H9 (cell line): Measurements from ENCODE around the gene S1PR3. TPM values are rescaled to one million over a fixed set of nuclear protein-coding genes. Genes with fewer than 3 reads are reported as not detected.

Experiments used
- DNase-seq: peaks from one replicate; pipeline ENCODE4 v3.0.0-alpha.2; 2017
- H2AFZ ChIP-seq: one replicate; pipeline ENCODE4 v1.6.1; 2013; ENCODE audit warnings: mild to moderate bottlenecking, low read length, control low read depth, moderate library complexity
- H2AK5ac ChIP-seq: 2 replicates; pipeline ENCODE4 v1.6.1; 2013; ENCODE audit warnings: low read length, control low read depth, mixed read lengths; ENCODE audit not compliant: insufficient read length
- H2BK120ac ChIP-seq: one replicate; pipeline ENCODE4 v1.6.1; 2013; ENCODE audit warnings: low read depth, mild to moderate bottlenecking, low read length, control low read depth, inconsistent platforms; ENCODE audit not compliant: poor library complexity, severe bottlenecking
- H2BK12ac ChIP-seq: 2 replicates; pipeline ENCODE4 v1.6.1; 2013; ENCODE audit warnings: low read length, control low read depth, mixed read lengths, low read depth; ENCODE audit not compliant: insufficient read length
- H2BK15ac ChIP-seq: 2 replicates; pipeline ENCODE4 v1.6.1; 2013; ENCODE audit warnings: low read depth, low read length, control low read depth
- H2BK20ac ChIP-seq: one replicate; pipeline ENCODE4 v1.6.1; 2013; ENCODE audit warnings: low read depth, mild to moderate bottlenecking, low read length, control low read depth, inconsistent platforms; ENCODE audit not compliant: poor library complexity, severe bottlenecking
- H2BK5ac ChIP-seq: 2 replicates; pipeline ENCODE4 v1.6.1; 2013; ENCODE audit warnings: low read length, control low read depth, mixed read lengths; ENCODE audit not compliant: insufficient read length
- H3K14ac ChIP-seq: 2 replicates; pipeline ENCODE4 v1.6.1; 2013; ENCODE audit warnings: low read length, control low read depth; ENCODE audit not compliant: insufficient read depth
- H3K18ac ChIP-seq: 2 replicates; pipeline ENCODE4 v1.6.1; 2013; ENCODE audit warnings: low read depth, mild to moderate bottlenecking, mixed read lengths, low read length, control low read depth; ENCODE audit not compliant: insufficient read length
- H3K23ac ChIP-seq: 2 replicates; pipeline ENCODE4 v1.6.1; 2013; ENCODE audit warnings: low read length, control low read depth, mixed read lengths, low read depth; ENCODE audit not compliant: insufficient read length
- H3K23me2 ChIP-seq: 2 replicates; pipeline ENCODE4 v1.6.1; 2013; ENCODE audit warnings: low read depth, mild to moderate bottlenecking, mixed read lengths, low read length, control low read depth; ENCODE audit not compliant: insufficient read length, poor library complexity, severe bottlenecking
- H3K27ac ChIP-seq: 2 replicates; pipeline ENCODE4 v1.5.1; 2013; ENCODE audit warnings: low read length, control low read depth, mixed read lengths, low read depth; ENCODE audit not compliant: insufficient read length
- H3K27me3 ChIP-seq: 2 replicates; pipeline ENCODE4 v1.6.1; 2013; ENCODE audit warnings: low read length, control low read depth, inconsistent platforms; ENCODE audit not compliant: insufficient read depth
- H3K4ac ChIP-seq: 2 replicates; pipeline ENCODE4 v1.6.1; 2013; ENCODE audit warnings: low read depth, mild to moderate bottlenecking, control low read depth, inconsistent platforms, low read length, moderate library complexity
- H3K4me1 ChIP-seq: 2 replicates; pipeline ENCODE4 v1.6.1; 2013; ENCODE audit warnings: low read length, control low read depth, inconsistent platforms; ENCODE audit not compliant: insufficient read depth
- H3K4me2 ChIP-seq: 2 replicates; pipeline ENCODE4 v1.6.1; 2013; ENCODE audit warnings: low read length, control low read depth, mixed read lengths; ENCODE audit not compliant: insufficient read length, insufficient read depth
- H3K56ac ChIP-seq: 2 replicates; pipeline ENCODE4 v1.6.1; 2013; ENCODE audit warnings: low read depth, mild to moderate bottlenecking, mixed read lengths, low read length, control low read depth; ENCODE audit not compliant: insufficient read length
- H3K79me1 ChIP-seq: 2 replicates; pipeline ENCODE4 v1.6.1; 2013; ENCODE audit warnings: low read depth, mild to moderate bottlenecking, moderate library complexity, low read length, control low read depth, inconsistent platforms; ENCODE audit not compliant: insufficient read depth, poor library complexity, severe bottlenecking
- H3K79me2 ChIP-seq: 2 replicates; pipeline ENCODE4 v1.6.1; 2013; ENCODE audit warnings: low read length, control low read depth, inconsistent platforms; ENCODE audit not compliant: insufficient read depth
- H3K9ac ChIP-seq: 2 replicates; pipeline ENCODE4 v1.6.1; 2013; ENCODE audit warnings: low read length, control low read depth, mixed read lengths; ENCODE audit not compliant: insufficient read length; ENCODE audit errors: extremely low read depth
- H3K9me3 ChIP-seq: one replicate; pipeline ENCODE4 v1.6.1; 2013; ENCODE audit warnings: low read depth, low read length, inconsistent platforms; ENCODE audit not compliant: control insufficient read depth
- H3T11ph ChIP-seq: one replicate; pipeline ENCODE4 v1.6.1; 2013; ENCODE audit warnings: mild to moderate bottlenecking, low read length, control low read depth, inconsistent platforms
- H4K20me1 ChIP-seq: one replicate; pipeline ENCODE4 v1.6.1; 2013; ENCODE audit not compliant: control insufficient read depth, insufficient read length, insufficient read depth
- H4K5ac ChIP-seq: 2 replicates; pipeline ENCODE4 v1.6.1; 2013; ENCODE audit warnings: low read depth, mild to moderate bottlenecking, mixed read lengths, low read length, control low read depth; ENCODE audit not compliant: insufficient read length
- H4K8ac ChIP-seq: replicated peaks from 2 replicates; pipeline ENCODE4 v1.6.1; 2013; ENCODE audit warnings: low read length, control low read depth, mixed read lengths, low read depth; ENCODE audit not compliant: insufficient read length
- H4K91ac ChIP-seq: 2 replicates; pipeline ENCODE4 v1.6.1; 2013; ENCODE audit warnings: low read depth, mild to moderate bottlenecking, moderate library complexity, mixed read lengths, low read length, control low read depth; ENCODE audit not compliant: insufficient read length
- H3K27ac Mint-ChIP-seq, 3 experiments: 2 replicates in 2 of 3; 3 replicates in 1 of 3; pipeline ENCODE4 v1.8.0; 2020 to 2021; ENCODE audit warnings: mixed read lengths in 3 of 3, mild to moderate bottlenecking in 1 of 3, moderate library complexity in 1 of 3
- H3K27me3 Mint-ChIP-seq: 2 replicates; pipeline ENCODE4 v1.8.0; 2021; ENCODE audit warnings: low read depth, mild to moderate bottlenecking, moderate library complexity, mixed read lengths
- H3K36me3 Mint-ChIP-seq, 3 experiments: 2 replicates in 2 of 3; 3 replicates in 1 of 3; pipeline ENCODE4 v1.8.0; 2020 to 2021; ENCODE audit warnings: low read depth in 3 of 3, mixed read lengths in 3 of 3; ENCODE audit not compliant: insufficient read depth in 1 of 3
- H3K4me1 Mint-ChIP-seq, 2 experiments: 2 replicates each; pipeline ENCODE4 v1.8.0; 2020; ENCODE audit warnings: mixed read lengths in 2 of 2
- H3K4me3 Mint-ChIP-seq, 2 experiments: 2 replicates in 1 of 2; 3 replicates in 1 of 2; pipeline ENCODE4 v1.8.0; 2020 to 2021; ENCODE audit warnings: mild to moderate bottlenecking in 2 of 2, mixed read lengths in 2 of 2, moderate library complexity in 1 of 2
- H3K9me3 Mint-ChIP-seq, 2 experiments: 2 replicates in 1 of 2; 3 replicates in 1 of 2; pipeline ENCODE4 v1.8.0; 2020; ENCODE audit warnings: mild to moderate bottlenecking in 2 of 2, mixed read lengths in 2 of 2, moderate library complexity in 1 of 2
- WGBS: extraction: QIAGEN DNeasy Blood & Tissue Kit; methylation state at CpG from one replicate; pipeline ENCODE4 v1.1.7; 2013; ENCODE audit warnings: missing lambda C conversion rate, low lambda C conversion rate, mixed read lengths; ENCODE audit not compliant: insufficient read length; ENCODE audit errors: extremely low coverage; 5-methylcytosine and 5-hydroxymethylcytosine counted together
- total RNA-seq: library from RNA; stranded (reverse); gene quantifications from 2 replicates; pipeline ENCODE4 v1.2.1, GENCODE V29; 2021
- TF ChIP-seq, protein P1 (sequence below): fragments of 200-600 bp; sonication (generic); conservative IDR thresholded peaks from 3 replicates; pipeline ENCODE4 v1.8.0; 2021; ENCODE audit warnings: antibody characterized with exemption, mild to moderate bottlenecking

Gene S1PR3
- total RNA-seq, 1 experiment from 2014 or later = 3.3 TPM

DNA sequence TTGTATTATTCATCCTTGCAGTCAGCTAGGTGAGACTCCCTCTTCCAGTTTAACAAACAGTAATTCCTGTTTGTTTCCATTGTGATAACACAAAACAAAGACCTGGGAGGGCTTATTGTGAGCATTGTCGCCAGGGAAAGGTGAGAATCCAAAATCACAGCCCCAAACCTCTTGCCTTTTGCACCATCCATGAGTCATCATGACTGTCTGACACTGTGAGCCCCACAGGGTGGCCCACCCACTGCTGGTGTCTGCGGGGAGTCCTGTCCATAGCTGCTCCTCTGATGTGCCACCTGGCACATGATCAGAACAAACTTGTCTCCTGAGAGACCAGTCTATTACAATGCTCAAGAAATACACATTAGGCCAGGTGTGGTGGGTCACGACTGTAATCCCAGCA lies 33.7 kb upstream of the S1PR3 start:
- Histone ChIP-seq H4K91ac (no peak overlapping the region), H4K20me1 (no peaks in the 10 kb centered on the region), H3K14ac (no peak overlapping the region), H3K4ac (no peak overlapping the region), H2BK12ac (no peak overlapping the region), H4K5ac (no peak overlapping the region), H3T11ph (no peak overlapping the region), H3K9me3 (no peaks in the 10 kb centered on the region), H3K56ac (no peak overlapping the region), H2BK20ac (no peak overlapping the region), H3K9ac (no peak overlapping the region), H2BK15ac (no peak overlapping the region), H3K18ac (no peak overlapping the region), H4K8ac (no peak overlapping the region), H2AK5ac (no peak overlapping the region), H3K23ac (no peak overlapping the region), H3K4me1 (no peaks in the 10 kb centered on the region), H2BK120ac (no peak overlapping the region), H3K23me2 (no peaks in the 10 kb centered on the region), H3K27me3 (no peaks in the 10 kb centered on the region), H2BK5ac (no peak overlapping the region), H3K4me2 (no peak overlapping the region), H3K79me2 (no peaks in the 10 kb centered on the region), H3K79me1 (no peaks in the 10 kb centered on the region), H2AFZ (no peak overlapping the region), H3K27ac (no peak overlapping the region)
- H3K36me3 Mint-ChIP-seq = no peaks in the 10 kb centered on the region
- H3K4me3 Mint-ChIP-seq = no peak overlapping the region
- TF ChIP-seq, protein P1, sequence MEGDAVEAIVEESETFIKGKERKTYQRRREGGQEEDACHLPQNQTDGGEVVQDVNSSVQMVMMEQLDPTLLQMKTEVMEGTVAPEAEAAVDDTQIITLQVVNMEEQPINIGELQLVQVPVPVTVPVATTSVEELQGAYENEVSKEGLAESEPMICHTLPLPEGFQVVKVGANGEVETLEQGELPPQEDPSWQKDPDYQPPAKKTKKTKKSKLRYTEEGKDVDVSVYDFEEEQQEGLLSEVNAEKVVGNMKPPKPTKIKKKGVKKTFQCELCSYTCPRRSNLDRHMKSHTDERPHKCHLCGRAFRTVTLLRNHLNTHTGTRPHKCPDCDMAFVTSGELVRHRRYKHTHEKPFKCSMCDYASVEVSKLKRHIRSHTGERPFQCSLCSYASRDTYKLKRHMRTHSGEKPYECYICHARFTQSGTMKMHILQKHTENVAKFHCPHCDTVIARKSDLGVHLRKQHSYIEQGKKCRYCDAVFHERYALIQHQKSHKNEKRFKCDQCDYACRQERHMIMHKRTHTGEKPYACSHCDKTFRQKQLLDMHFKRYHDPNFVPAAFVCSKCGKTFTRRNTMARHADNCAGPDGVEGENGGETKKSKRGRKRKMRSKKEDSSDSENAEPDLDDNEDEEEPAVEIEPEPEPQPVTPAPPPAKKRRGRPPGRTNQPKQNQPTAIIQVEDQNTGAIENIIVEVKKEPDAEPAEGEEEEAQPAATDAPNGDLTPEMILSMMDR = no peak
- peak overlapping the region in 2 of 3 experiments; percentile 67 to 82; a peak in 2 of 7 replicates for H3K27ac Mint-ChIP-seq
- DNase-seq = no peak
- peaks cover 11 to 16% of the 10 kb centered on the region in 2 experiments for H3K4me1 Mint-ChIP-seq
- no peaks in the 10 kb centered on the region for H3K9me3 Mint-ChIP-seq
- H3K27me3 Mint-ChIP-seq = peaks cover 3% of the 10 kb centered on the region
- no CpG with 5 or more reads among the region's 3 CpGs for WGBS
